HEK293 (cell line): ENCODE data around the gene EPM2AIP1.

Experiments used
- CTCF ChIA-PET: fragments of 350-600 bp; formaldehyde crosslinking; extraction: SDS; loops from one replicate; lab custom pipeline; 2021; ENCODE audit warnings: antibody characterized with exemption; lab: Yijun Ruan, JAX
- POLR2A ChIA-PET: fragments of 300-600 bp; formaldehyde crosslinking; extraction: SDS; loops from one replicate; lab custom pipeline; 2020; ENCODE audit warnings: antibody characterized with exemption, inconsistent platforms; lab: Yijun Ruan, JAX
- H3K27ac ChIP-seq: fragments of 200-500 bp; sonication (Bioruptor generic); 2 replicates; pipeline ENCODE4 v1.5.1; 2014; ENCODE audit warnings: low read depth, low read length, control low read depth, inconsistent platforms; ENCODE audit errors: extremely low read depth
- H3K36me3 ChIP-seq, 2 experiments: fragments of 200-500 bp in 1 of 2; sonication (Bioruptor generic) in 1 of 2; 1 replicate in 1 of 2; 2 replicates in 1 of 2; pipeline ENCODE4 v1.5.1; 2014 to 2017; ENCODE audit warnings: inconsistent platforms in 2 of 2, low read length in 2 of 2; ENCODE audit not compliant: control insufficient read depth in 2 of 2, insufficient read depth in 1 of 2
- H3K4me1 ChIP-seq: fragments of 200-500 bp; sonication (Bioruptor generic); 2 replicates; pipeline ENCODE4 v1.5.1; 2014; ENCODE audit warnings: mild to moderate bottlenecking, low read length, inconsistent platforms; ENCODE audit not compliant: control insufficient read depth, insufficient read depth
- H3K4me3 ChIP-seq: 2 replicates; pipeline ENCODE4 v1.5.1; 2011; ENCODE audit warnings: low read depth, mild to moderate bottlenecking, control low read depth, low read length, moderate library complexity
- H3K9me3 ChIP-seq: fragments of 200-500 bp; sonication (Bioruptor generic); 2 replicates; pipeline ENCODE4 v1.5.1; 2014; ENCODE audit warnings: low read depth, low read length, inconsistent platforms; ENCODE audit not compliant: control insufficient read depth, insufficient read depth
- GLIS1 ChIP-seq: fragments of 450-650 bp; formaldehyde crosslinking; IDR thresholded peaks from 2 replicates; pipeline ENCODE4 v1.5.1; 2016; ENCODE audit warnings: missing biosample characterization, missing genetic modification characterization
- GLIS2 ChIP-seq: fragments of 450-650 bp; formaldehyde crosslinking; IDR thresholded peaks from 2 replicates; pipeline ENCODE4 v1.5.1; 2016; ENCODE audit warnings: missing biosample characterization, missing genetic modification characterization
- KLF16 ChIP-seq: fragments of 450-650 bp; formaldehyde crosslinking; IDR thresholded peaks from 2 replicates; pipeline ENCODE4 v1.5.1; 2017; ENCODE audit warnings: missing biosample characterization, missing genetic modification characterization
- ZBTB17 ChIP-seq: fragments of 450-650 bp; formaldehyde crosslinking; IDR thresholded peaks from 2 replicates; pipeline ENCODE4 v1.5.1; 2016; ENCODE audit warnings: missing biosample characterization, missing genetic modification characterization
- ZNF114 ChIP-seq: fragments of 450-650 bp; formaldehyde crosslinking; IDR thresholded peaks from 2 replicates; pipeline ENCODE4 v1.5.0; 2017; ENCODE audit warnings: missing biosample characterization, missing genetic modification characterization
- ZNF404 ChIP-seq: fragments of 450-650 bp; formaldehyde crosslinking; IDR thresholded peaks from 2 replicates; pipeline ENCODE4 v1.5.1; 2017; ENCODE audit warnings: missing biosample characterization, missing genetic modification characterization
- ZNF416 ChIP-seq: fragments of 450-650 bp; formaldehyde crosslinking; IDR thresholded peaks from 2 replicates; pipeline ENCODE4 v1.5.1; 2016; ENCODE audit warnings: missing biosample characterization, missing genetic modification characterization
- ZNF701 ChIP-seq: fragments of 450-650 bp; formaldehyde crosslinking; IDR thresholded peaks from 2 replicates; pipeline ENCODE4 v1.5.1; 2016; ENCODE audit warnings: missing biosample characterization, missing genetic modification characterization
- TF ChIP-seq, protein P1 (sequence below): fragments of 450-650 bp; formaldehyde crosslinking; IDR thresholded peaks from 2 replicates; pipeline ENCODE4 v1.5.1; 2016; ENCODE audit warnings: missing biosample characterization, missing genetic modification characterization
- TF ChIP-seq, protein P2 (sequence below): fragments of 450-650 bp; formaldehyde crosslinking; IDR thresholded peaks from 2 replicates; pipeline ENCODE4 v1.5.1; 2016; ENCODE audit warnings: missing biosample characterization, missing genetic modification characterization
- TF ChIP-seq, protein P3 (sequence below): fragments of 450-650 bp; formaldehyde crosslinking; IDR thresholded peaks from 2 replicates; pipeline ENCODE4 v1.5.1; 2016; ENCODE audit warnings: missing biosample characterization, missing genetic modification characterization, low read depth
- TF ChIP-seq, protein P4 (sequence below): fragments of 450-650 bp; formaldehyde crosslinking; IDR thresholded peaks from 2 replicates; pipeline ENCODE4 v1.5.1; 2017; ENCODE audit warnings: missing biosample characterization, missing genetic modification characterization
- TF ChIP-seq, protein P5 (sequence below): fragments of 450-650 bp; formaldehyde crosslinking; IDR thresholded peaks from 2 replicates; pipeline ENCODE4 v1.5.1; 2017; ENCODE audit warnings: missing biosample characterization, mild to moderate bottlenecking, missing genetic modification characterization, moderate library complexity
- TF ChIP-seq, protein P6 (sequence below): fragments of 450-650 bp; IDR thresholded peaks from 2 replicates; pipeline ENCODE4 v1.5.1; 2018; ENCODE audit warnings: missing biosample characterization, mild to moderate bottlenecking, missing genetic modification characterization
- TF ChIP-seq, protein P7 (sequence below): IDR thresholded peaks from 2 replicates; pipeline ENCODE4 v1.6.1; 2011; ENCODE audit warnings: mild to moderate bottlenecking, low read depth, low read length, borderline replicate concordance

Gene EPM2AIP1

DNA sequence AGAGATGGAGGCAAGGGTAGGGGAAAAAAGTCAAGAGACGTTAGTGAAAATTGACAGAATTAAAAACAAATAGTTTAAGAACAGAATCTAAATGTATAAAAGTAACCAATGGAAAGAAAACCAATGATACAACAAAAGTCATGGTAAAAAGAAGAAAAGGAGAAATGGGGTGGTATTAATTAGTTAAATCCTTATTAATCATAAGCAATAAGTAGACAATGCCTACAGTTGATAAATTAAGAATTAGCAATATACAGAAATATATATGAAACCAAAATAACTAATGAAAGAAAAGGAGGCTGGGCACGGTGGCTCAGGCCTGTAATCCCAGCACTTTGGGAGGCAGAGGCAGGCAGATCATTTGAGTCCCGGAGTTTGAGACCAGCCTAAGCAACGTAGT lies 23.8 kb downstream of the EPM2AIP1 start:
- CTCF ChIA-PET, result interaction anchor here (0.9 to 1.2 kb wide), 2 partner anchors 11 to 14 kb away, joined by 3 to 11 read pairs; no protein-coding TSS in a partner anchor
- TF ChIP-seq, protein P1, sequence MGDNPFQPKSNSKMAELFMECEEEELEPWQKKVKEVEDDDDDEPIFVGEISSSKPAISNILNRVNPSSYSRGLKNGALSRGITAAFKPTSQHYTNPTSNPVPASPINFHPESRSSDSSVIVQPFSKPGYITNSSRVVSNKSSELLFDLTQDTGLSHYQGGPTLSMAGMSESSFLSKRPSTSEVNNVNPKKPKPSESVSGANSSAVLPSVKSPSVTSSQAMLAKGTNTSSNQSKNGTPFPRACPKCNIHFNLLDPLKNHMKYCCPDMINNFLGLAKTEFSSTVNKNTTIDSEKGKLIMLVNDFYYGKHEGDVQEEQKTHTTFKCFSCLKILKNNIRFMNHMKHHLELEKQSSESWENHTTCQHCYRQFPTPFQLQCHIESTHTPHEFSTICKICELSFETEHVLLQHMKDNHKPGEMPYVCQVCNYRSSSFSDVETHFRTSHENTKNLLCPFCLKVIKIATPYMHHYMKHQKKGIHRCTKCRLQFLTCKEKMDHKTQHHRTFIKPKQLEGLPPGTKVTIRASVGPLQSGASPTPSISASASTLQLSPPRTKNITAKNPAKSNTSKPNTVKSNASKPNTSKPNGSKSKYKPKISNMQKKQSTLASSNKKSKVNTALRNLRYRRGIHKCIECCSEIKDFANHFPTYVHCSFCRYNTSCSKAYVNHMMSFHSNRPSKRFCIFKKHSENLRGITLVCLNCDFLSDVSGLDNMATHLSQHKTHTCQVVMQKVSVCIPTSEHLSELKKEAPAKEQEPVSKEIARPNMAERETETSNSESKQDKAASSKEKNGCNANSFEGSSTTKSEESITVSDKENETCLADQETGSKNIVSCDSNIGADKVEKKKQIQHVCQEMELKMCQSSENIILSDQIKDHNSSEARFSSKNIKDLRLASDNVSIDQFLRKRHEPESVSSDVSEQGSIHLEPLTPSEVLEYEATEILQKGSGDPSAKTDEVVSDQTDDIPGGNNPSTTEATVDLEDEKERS (tag by site-specific recombination), result no peak
- no peak for TF ChIP-seq ZNF701 (tag by site-specific recombination)
- TF ChIP-seq ZNF404 (tag by site-specific recombination), result no peak
- TF ChIP-seq, protein P2, sequence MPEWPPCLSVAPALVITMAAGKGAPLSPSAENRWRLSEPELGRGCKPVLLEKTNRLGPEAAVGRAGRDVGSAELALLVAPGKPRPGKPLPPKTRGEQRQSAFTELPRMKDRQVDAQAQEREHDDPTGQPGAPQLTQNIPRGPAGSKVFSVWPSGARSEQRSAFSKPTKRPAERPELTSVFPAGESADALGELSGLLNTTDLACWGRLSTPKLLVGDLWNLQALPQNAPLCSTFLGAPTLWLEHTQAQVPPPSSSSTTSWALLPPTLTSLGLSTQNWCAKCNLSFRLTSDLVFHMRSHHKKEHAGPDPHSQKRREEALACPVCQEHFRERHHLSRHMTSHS (tag by site-specific recombination), result no peak
- TF ChIP-seq, protein P3, sequence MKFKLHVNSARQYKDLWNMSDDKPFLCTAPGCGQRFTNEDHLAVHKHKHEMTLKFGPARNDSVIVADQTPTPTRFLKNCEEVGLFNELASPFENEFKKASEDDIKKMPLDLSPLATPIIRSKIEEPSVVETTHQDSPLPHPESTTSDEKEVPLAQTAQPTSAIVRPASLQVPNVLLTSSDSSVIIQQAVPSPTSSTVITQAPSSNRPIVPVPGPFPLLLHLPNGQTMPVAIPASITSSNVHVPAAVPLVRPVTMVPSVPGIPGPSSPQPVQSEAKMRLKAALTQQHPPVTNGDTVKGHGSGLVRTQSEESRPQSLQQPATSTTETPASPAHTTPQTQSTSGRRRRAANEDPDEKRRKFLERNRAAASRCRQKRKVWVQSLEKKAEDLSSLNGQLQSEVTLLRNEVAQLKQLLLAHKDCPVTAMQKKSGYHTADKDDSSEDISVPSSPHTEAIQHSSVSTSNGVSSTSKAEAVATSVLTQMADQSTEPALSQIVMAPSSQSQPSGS, result no peak
- TF ChIP-seq GLIS2 (tag by site-specific recombination), result no peak
- no peak for TF ChIP-seq KLF16
- TF ChIP-seq, protein P4, sequence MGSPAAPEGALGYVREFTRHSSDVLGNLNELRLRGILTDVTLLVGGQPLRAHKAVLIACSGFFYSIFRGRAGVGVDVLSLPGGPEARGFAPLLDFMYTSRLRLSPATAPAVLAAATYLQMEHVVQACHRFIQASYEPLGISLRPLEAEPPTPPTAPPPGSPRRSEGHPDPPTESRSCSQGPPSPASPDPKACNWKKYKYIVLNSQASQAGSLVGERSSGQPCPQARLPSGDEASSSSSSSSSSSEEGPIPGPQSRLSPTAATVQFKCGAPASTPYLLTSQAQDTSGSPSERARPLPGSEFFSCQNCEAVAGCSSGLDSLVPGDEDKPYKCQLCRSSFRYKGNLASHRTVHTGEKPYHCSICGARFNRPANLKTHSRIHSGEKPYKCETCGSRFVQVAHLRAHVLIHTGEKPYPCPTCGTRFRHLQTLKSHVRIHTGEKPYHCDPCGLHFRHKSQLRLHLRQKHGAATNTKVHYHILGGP, result no peak
- TF ChIP-seq ZNF416 (tag by site-specific recombination), result no peak
- TF ChIP-seq ZNF114 (tag by site-specific recombination), result no peak
- TF ChIP-seq ZBTB17, result no peak
- TF ChIP-seq, protein P5, sequence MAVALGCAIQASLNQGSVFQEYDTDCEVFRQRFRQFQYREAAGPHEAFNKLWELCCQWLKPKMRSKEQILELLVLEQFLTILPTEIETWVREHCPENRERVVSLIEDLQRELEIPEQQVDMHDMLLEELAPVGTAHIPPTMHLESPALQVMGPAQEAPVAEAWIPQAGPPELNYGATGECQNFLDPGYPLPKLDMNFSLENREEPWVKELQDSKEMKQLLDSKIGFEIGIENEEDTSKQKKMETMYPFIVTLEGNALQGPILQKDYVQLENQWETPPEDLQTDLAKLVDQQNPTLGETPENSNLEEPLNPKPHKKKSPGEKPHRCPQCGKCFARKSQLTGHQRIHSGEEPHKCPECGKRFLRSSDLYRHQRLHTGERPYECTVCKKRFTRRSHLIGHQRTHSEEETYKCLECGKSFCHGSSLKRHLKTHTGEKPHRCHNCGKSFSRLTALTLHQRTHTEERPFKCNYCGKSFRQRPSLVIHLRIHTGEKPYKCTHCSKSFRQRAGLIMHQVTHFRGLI, result no peak
- TF ChIP-seq, protein P6, sequence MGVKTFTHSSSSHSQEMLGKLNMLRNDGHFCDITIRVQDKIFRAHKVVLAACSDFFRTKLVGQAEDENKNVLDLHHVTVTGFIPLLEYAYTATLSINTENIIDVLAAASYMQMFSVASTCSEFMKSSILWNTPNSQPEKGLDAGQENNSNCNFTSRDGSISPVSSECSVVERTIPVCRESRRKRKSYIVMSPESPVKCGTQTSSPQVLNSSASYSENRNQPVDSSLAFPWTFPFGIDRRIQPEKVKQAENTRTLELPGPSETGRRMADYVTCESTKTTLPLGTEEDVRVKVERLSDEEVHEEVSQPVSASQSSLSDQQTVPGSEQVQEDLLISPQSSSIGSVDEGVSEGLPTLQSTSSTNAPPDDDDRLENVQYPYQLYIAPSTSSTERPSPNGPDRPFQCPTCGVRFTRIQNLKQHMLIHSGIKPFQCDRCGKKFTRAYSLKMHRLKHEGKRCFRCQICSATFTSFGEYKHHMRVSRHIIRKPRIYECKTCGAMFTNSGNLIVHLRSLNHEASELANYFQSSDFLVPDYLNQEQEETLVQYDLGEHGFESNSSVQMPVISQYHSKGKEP (tag by site-specific recombination), result no peak
- TF ChIP-seq, protein P7, sequence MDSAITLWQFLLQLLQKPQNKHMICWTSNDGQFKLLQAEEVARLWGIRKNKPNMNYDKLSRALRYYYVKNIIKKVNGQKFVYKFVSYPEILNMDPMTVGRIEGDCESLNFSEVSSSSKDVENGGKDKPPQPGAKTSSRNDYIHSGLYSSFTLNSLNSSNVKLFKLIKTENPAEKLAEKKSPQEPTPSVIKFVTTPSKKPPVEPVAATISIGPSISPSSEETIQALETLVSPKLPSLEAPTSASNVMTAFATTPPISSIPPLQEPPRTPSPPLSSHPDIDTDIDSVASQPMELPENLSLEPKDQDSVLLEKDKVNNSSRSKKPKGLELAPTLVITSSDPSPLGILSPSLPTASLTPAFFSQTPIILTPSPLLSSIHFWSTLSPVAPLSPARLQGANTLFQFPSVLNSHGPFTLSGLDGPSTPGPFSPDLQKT, result no peak
- no peak for TF ChIP-seq GLIS1 (tag by site-specific recombination)
- POLR2A ChIA-PET, result interaction anchor here (0.5 to 1.6 kb wide), 2 partner anchors 9 to 24 kb away, joined by 3 to 10 read pairs; partner anchors contain the start of genes EPM2AIP1 and MLH1
- no peaks in the 10 kb centered on the region for H3K9me3 ChIP-seq
- H3K27ac ChIP-seq, result no peak overlapping the region
- H3K36me3 ChIP-seq, result no peaks in the 10 kb centered on the region
- H3K4me1 ChIP-seq, result no peaks in the 10 kb centered on the region
- no peak overlapping the region for H3K4me3 ChIP-seq
